Trophoblast cell (in vitro differentiated cells and primary cell): Measurements from ENCODE around the gene IQCH.

Experiments
- DNase-seq, 2 donors: peaks; one replicate each; pipeline ENCODE4 v3.0.0-alpha.2; 2016
- H2AFZ ChIP-seq: 2 replicates; pipeline ENCODE4 v1.6.1; 2013; ENCODE audit warnings: low read length, moderate library complexity, mild to moderate bottlenecking; ENCODE audit not compliant: insufficient read depth, poor library complexity
- H2AK5ac ChIP-seq: 2 replicates; pipeline ENCODE4 v1.6.1; 2013; ENCODE audit warnings: mild to moderate bottlenecking, low read length
- H2BK120ac ChIP-seq: 2 replicates; pipeline ENCODE4 v1.6.1; 2013; ENCODE audit warnings: low read length, mild to moderate bottlenecking, moderate library complexity; ENCODE audit not compliant: insufficient read depth, poor library complexity
- H2BK12ac ChIP-seq: 2 replicates; pipeline ENCODE4 v1.6.1; 2013; ENCODE audit warnings: mild to moderate bottlenecking, low read length, moderate library complexity
- H2BK5ac ChIP-seq: 2 replicates; pipeline ENCODE4 v1.6.1; 2013; ENCODE audit warnings: low read length, low read depth, moderate library complexity, mild to moderate bottlenecking; ENCODE audit not compliant: poor library complexity
- H3K14ac ChIP-seq: 2 replicates; pipeline ENCODE4 v1.6.1; 2013; ENCODE audit warnings: mild to moderate bottlenecking, low read length
- H3K18ac ChIP-seq: 2 replicates; pipeline ENCODE4 v1.6.1; 2013; ENCODE audit warnings: mild to moderate bottlenecking, low read length
- H3K23ac ChIP-seq: 2 replicates; pipeline ENCODE4 v1.6.1; 2013; ENCODE audit warnings: low read length
- H3K27ac ChIP-seq: 2 replicates; pipeline ENCODE4 v1.5.1; 2013; ENCODE audit warnings: low read depth, mild to moderate bottlenecking, inconsistent platforms, low read length, moderate library complexity
- H3K27me3 ChIP-seq: 2 replicates; pipeline ENCODE4 v1.6.1; 2013; ENCODE audit warnings: inconsistent platforms, mild to moderate bottlenecking, low read length, moderate library complexity; ENCODE audit not compliant: insufficient read depth
- H3K36me3 ChIP-seq, 2 experiments: 1 replicate in 1 of 2; 2 replicates in 1 of 2; pipeline ENCODE4 v1.6.1; 2013; ENCODE audit warnings: low read length in 2 of 2, mild to moderate bottlenecking in 2 of 2, moderate library complexity in 1 of 2; ENCODE audit not compliant: insufficient read depth in 2 of 2, control insufficient read depth in 1 of 2
- H3K4ac ChIP-seq: 2 replicates; pipeline ENCODE4 v1.6.1; 2013; ENCODE audit warnings: low read depth, mild to moderate bottlenecking, low read length, moderate library complexity
- H3K4me1 ChIP-seq, 2 experiments: 1 replicate in 1 of 2; 2 replicates in 1 of 2; pipeline ENCODE4 v1.6.1; 2013; ENCODE audit warnings: low read length in 2 of 2, mild to moderate bottlenecking in 2 of 2, moderate library complexity in 1 of 2; ENCODE audit not compliant: insufficient read depth in 2 of 2, control insufficient read depth in 1 of 2
- H3K4me2 ChIP-seq: 2 replicates; pipeline ENCODE4 v1.6.1; 2013; ENCODE audit warnings: inconsistent platforms, mild to moderate bottlenecking, low read length, moderate library complexity
- H3K4me3 ChIP-seq: 2 replicates; pipeline ENCODE4 v1.5.1; 2013; ENCODE audit warnings: mild to moderate bottlenecking, low read depth, low read length, inconsistent platforms
- H3K79me1 ChIP-seq: one replicate; pipeline ENCODE4 v1.6.1; 2013; ENCODE audit warnings: low read length
- H3K79me2 ChIP-seq: 2 replicates; pipeline ENCODE4 v1.6.1; 2013; ENCODE audit warnings: low read length, mild to moderate bottlenecking; ENCODE audit not compliant: control insufficient read depth, insufficient read depth, poor library complexity
- H3K9ac ChIP-seq: 2 replicates; pipeline ENCODE4 v1.6.1; 2013; ENCODE audit warnings: mild to moderate bottlenecking, low read length
- H3K9me3 ChIP-seq: 2 replicates; pipeline ENCODE4 v1.6.1; 2013; ENCODE audit warnings: low read depth, mild to moderate bottlenecking, control low read depth, inconsistent platforms, low read length; ENCODE audit not compliant: insufficient read depth
- H4K12ac ChIP-seq: 2 replicates; pipeline ENCODE4 v1.6.1; 2013; ENCODE audit warnings: low read depth, mild to moderate bottlenecking, low read length, moderate library complexity
- H4K8ac ChIP-seq: 2 replicates; pipeline ENCODE4 v1.6.1; 2013; ENCODE audit warnings: low read depth, mild to moderate bottlenecking, low read length, moderate library complexity
- H4K91ac ChIP-seq: one replicate; pipeline ENCODE4 v1.6.1; 2013; ENCODE audit warnings: low read depth, mild to moderate bottlenecking, low read length, moderate library complexity
- WGBS: extraction: QIAGEN DNeasy Blood & Tissue Kit; methylation state at CpG from one replicate; pipeline ENCODE4 v1.1.7; 2013; ENCODE audit warnings: missing lambda C conversion rate; ENCODE audit not compliant: insufficient read length, insufficient coverage; ENCODE audit errors: extremely low coverage; 5-methylcytosine and 5-hydroxymethylcytosine counted together

Gene IQCH

DNA sequence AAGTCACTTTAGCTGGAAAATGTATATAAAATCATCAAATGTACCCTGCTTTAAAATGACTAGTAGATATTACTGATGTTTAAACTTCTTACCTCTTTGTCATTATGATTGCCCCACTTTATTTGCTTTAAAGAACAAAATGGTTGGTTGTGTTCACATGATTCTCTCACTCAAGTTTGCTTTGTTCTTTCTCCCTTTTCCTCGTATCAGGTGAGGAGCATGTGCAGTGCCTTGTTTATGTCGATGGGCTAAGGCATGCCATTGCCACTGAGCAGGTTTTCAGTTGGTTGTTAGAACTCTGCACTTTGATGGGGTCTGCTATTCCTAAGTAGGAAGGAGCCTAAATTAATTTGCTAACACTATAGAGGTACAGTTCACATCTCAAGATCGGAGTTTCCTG, 293.2 kb downstream of the IQCH start:
- Histone ChIP-seq H3K4ac (no peak overlapping the region), H4K91ac (no peak overlapping the region), H3K4me3 (no peak overlapping the region), H3K9ac (no peak overlapping the region), H2BK120ac (no peak overlapping the region), H4K12ac (no peak overlapping the region), H4K8ac (no peak overlapping the region), H3K4me2 (no peak overlapping the region), H3K18ac (no peak overlapping the region), H3K36me3 (peaks cover 3 to 6% of the 10 kb centered on the region in 2 experiments), H3K14ac (no peak overlapping the region), H2BK5ac (no peak overlapping the region), H3K79me2 (no peaks in the 10 kb centered on the region), H3K79me1 (no peaks in the 10 kb centered on the region), H3K9me3 (no peaks in the 10 kb centered on the region), H3K27ac (no peak overlapping the region), H3K4me1 (peaks cover 6 to 7% of the 10 kb centered on the region in 2 experiments), H2AK5ac (no peak overlapping the region), H2AFZ (no peak overlapping the region), H2BK12ac (no peak overlapping the region), H3K27me3 (no peaks in the 10 kb centered on the region), H3K23ac (no peak overlapping the region)
- no peak for DNase-seq
- no CpG with 5 or more reads among the region's 3 CpGs for WGBS

DNA sequence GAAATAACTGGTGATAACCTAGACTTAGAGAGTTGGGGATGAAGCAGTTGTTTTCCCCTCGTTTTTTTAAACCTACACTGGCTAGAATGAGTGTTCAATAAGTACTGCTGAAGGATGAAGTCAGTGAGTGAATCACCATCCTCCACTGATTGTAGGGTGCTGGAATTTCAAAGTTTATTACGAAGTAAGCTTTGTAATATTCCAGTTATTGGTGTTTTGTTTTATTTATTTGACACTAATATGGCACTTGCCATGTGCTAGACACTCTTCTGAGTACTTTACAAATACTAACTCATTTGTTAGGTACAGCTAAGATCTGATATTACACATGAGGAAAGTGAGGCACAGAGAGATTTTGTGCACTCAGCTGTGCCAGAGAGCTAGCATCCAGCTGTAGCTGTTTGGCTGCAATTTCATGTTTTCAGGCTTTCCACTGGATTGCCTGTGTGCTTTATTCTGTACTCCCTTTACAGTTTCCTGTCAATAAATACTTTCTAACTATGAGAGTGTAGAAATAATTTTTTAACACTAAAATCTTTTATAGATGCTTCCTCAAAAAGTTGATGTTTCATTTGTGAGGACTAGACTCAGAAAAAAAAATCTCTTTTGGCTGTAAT, 293.8 kb downstream of the IQCH start:
- Histone ChIP-seq H3K79me1 (no peaks in the 10 kb centered on the region), H3K4me1 (peaks cover 2 to 3% of the 10 kb centered on the region in 2 experiments)
- no CpG with 5 or more reads among the region's 2 CpGs for WGBS

GRCh38 chr15:67548862-67549651, 294.5 kb downstream of the IQCH start:
- Histone ChIP-seq H3K18ac (no peak overlapping the region), H4K8ac (no peak overlapping the region), H3K23ac (no peak overlapping the region), H3K9me3 (no peaks in the 10 kb centered on the region), H4K91ac (no peak overlapping the region), H3K4me2 (no peak overlapping the region), H3K4me1 (no peaks in the 10 kb centered on the region), H3K4me3 (no peak overlapping the region), H4K12ac (no peak overlapping the region), H3K4ac (no peak overlapping the region), H3K9ac (no peak overlapping the region), H3K27ac (no peak overlapping the region), H2BK5ac (no peak overlapping the region), H2BK120ac (no peak overlapping the region), H2AFZ (no peak overlapping the region), H3K14ac (no peak overlapping the region), H2BK12ac (no peak overlapping the region), H3K79me2 (no peaks in the 10 kb centered on the region), H3K79me1 (no peaks in the 10 kb centered on the region), H3K36me3 (peaks cover 3 to 6% of the 10 kb centered on the region in 2 experiments), H3K27me3 (no peaks in the 10 kb centered on the region), H2AK5ac (no peak overlapping the region)
- no CpG with 5 or more reads among the region's 8 CpGs for WGBS
- no peak for DNase-seq

More for the DNA sequence above, 293.8 kb downstream of the IQCH start:
- Histone ChIP-seq H3K23ac (no peak overlapping the region), H3K14ac (no peak overlapping the region), H3K27ac (no peak overlapping the region), H3K4me3 (no peak overlapping the region), H3K4me2 (no peak overlapping the region), H4K91ac (no peak overlapping the region), H2BK5ac (no peak overlapping the region), H4K8ac (no peak overlapping the region), H3K9me3 (no peaks in the 10 kb centered on the region), H3K36me3 (peaks cover 3 to 6% of the 10 kb centered on the region in 2 experiments), H2AFZ (no peak overlapping the region), H2BK120ac (no peak overlapping the region), H3K4ac (no peak overlapping the region), H3K18ac (no peak overlapping the region), H2AK5ac (no peak overlapping the region), H2BK12ac (no peak overlapping the region), H4K12ac (no peak overlapping the region), H3K27me3 (no peaks in the 10 kb centered on the region), H3K79me2 (no peaks in the 10 kb centered on the region), H3K9ac (no peak overlapping the region)
- no peak for DNase-seq

- Histone ChIP-seq H3K79me2 (no peaks in the 10 kb centered on the region), H3K23ac (no peak overlapping the region), H3K4me1 (no peaks in the 10 kb centered on the region), H2BK12ac (no peak overlapping the region), H2AFZ (no peak overlapping the region), H3K18ac (no peak overlapping the region), H3K79me1 (no peaks in the 10 kb centered on the region), H3K27me3 (no peaks in the 10 kb centered on the region), H3K27ac (no peak overlapping the region), H3K14ac (no peak overlapping the region), H2AK5ac (no peak overlapping the region), H2BK120ac (no peak overlapping the region), H3K4me3 (no peak overlapping the region), H3K9me3 (no peaks in the 10 kb centered on the region), H3K4ac (no peak overlapping the region), H4K91ac (no peak overlapping the region), H3K9ac (no peak overlapping the region), H3K4me2 (no peak overlapping the region), H4K12ac (no peak overlapping the region), H2BK5ac (no peak overlapping the region), H4K8ac (no peak overlapping the region), H3K36me3 (peaks cover 3 to 5% of the 10 kb centered on the region in 2 experiments)
- no peak for DNase-seq
- WGBS = no CpG with 5 or more reads among the region's 3 CpGs
These were observed 295.1 kb downstream of the IQCH start for GRCh38 chr15:67549736-67550135.
